Loucy (cell line): Measurements from ENCODE around the gene DUS2.

Experiments used
- EZH2phosphoT487 ChIP-seq: fragments of 200-600 bp; IDR thresholded peaks from 2 replicates; pipeline ENCODE4 v1.6.1; 2018; ENCODE audit warnings: antibody characterized with exemption, mild to moderate bottlenecking, moderate library complexity, borderline replicate concordance
- TF ChIP-seq, protein P1 (sequence below): fragments of 200-600 bp; sonication (generic); conservative IDR thresholded peaks from 2 replicates; pipeline ENCODE4 v1.5.1; 2014; ENCODE audit warnings: mild to moderate bottlenecking, antibody characterized with exemption, low read length

DNA sequence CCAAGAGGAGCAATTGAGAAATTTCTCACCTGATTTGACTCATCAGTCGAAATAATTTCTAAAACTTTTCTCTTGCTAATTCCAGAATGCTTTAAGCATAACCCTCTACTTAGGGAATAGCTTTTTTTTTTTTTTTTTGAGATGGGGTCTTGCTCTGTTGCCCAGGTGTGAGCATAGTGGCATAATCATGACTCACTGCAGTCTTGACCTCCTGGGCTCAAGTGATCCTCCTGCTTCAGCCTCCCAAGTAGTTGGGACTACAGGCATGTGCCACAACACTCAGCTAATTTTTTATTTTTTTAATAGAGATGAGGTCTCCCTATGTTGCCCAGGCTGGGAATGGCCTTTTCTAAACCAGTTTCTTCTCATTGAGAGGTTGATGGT, 48.4 kb downstream of the DUS2 start:
- TF ChIP-seq, protein P1, sequence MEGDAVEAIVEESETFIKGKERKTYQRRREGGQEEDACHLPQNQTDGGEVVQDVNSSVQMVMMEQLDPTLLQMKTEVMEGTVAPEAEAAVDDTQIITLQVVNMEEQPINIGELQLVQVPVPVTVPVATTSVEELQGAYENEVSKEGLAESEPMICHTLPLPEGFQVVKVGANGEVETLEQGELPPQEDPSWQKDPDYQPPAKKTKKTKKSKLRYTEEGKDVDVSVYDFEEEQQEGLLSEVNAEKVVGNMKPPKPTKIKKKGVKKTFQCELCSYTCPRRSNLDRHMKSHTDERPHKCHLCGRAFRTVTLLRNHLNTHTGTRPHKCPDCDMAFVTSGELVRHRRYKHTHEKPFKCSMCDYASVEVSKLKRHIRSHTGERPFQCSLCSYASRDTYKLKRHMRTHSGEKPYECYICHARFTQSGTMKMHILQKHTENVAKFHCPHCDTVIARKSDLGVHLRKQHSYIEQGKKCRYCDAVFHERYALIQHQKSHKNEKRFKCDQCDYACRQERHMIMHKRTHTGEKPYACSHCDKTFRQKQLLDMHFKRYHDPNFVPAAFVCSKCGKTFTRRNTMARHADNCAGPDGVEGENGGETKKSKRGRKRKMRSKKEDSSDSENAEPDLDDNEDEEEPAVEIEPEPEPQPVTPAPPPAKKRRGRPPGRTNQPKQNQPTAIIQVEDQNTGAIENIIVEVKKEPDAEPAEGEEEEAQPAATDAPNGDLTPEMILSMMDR = no peak
- TF ChIP-seq EZH2phosphoT487 = no peak
